Measurements from ENCODE around the gene LRMDA.

DNA sequence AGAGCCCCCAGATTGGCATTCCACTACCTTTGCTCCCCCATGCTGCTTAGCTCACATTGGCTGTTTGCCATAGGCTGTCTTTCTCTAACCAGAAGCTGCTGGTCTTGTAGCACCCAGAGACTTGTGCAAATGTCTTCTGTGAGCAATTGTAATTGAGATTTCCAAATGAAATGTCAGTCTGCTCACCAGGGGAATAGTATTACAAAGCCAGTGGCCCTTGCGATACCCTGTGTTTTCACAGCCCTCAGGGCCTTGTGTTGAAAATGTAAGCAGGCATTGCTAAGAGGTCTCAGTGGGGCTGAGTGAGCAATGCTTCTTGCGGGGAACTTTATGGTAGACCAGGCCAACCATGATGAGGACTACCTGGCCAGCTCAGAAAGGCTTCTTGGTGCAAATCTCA is 746.5 kb downstream of the LRMDA start:
- TF ChIP-seq, protein P1, sequence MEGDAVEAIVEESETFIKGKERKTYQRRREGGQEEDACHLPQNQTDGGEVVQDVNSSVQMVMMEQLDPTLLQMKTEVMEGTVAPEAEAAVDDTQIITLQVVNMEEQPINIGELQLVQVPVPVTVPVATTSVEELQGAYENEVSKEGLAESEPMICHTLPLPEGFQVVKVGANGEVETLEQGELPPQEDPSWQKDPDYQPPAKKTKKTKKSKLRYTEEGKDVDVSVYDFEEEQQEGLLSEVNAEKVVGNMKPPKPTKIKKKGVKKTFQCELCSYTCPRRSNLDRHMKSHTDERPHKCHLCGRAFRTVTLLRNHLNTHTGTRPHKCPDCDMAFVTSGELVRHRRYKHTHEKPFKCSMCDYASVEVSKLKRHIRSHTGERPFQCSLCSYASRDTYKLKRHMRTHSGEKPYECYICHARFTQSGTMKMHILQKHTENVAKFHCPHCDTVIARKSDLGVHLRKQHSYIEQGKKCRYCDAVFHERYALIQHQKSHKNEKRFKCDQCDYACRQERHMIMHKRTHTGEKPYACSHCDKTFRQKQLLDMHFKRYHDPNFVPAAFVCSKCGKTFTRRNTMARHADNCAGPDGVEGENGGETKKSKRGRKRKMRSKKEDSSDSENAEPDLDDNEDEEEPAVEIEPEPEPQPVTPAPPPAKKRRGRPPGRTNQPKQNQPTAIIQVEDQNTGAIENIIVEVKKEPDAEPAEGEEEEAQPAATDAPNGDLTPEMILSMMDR (IDR thresholded peaks at IDR 0.05) = no peak
- no peak for TF ChIP-seq POLR2A (IDR thresholded peaks at IDR 0.05)

Data from tibial nerve (tissue), 3 donors.